Tibial artery (tissue), 4 donors: ENCODE data around the gene ZNF74.
A peak's percentile ranks its signal among the peaks of the same experiment; 100 is the strongest.

ENCODE experiments used
- DNase-seq, 2 donors: peaks; one replicate each; pipeline ENCODE4 v3.0.0-alpha.2; 2019
- H3K27ac ChIP-seq, 2 donors: fragments of 200-600 bp; sonication (generic) in 1 of 2; 1 replicate in 1 of 2; 2 replicates in 1 of 2; pipeline ENCODE4 v1.5.1; 2018 to 2019; ENCODE audit warnings: mild to moderate bottlenecking in 1 of 2
- H3K27me3 ChIP-seq, 2 donors: fragments of 200-600 bp; sonication (generic) in 1 of 2; one replicate each; pipeline versions ENCODE4 v1.5.1 to v1.6.0; 2016 to 2019
- H3K36me3 ChIP-seq, 3 donors: fragments of 200-600 bp; sonication (generic) in 2 of 3; one replicate each; pipeline ENCODE4 v1.5.1; 2016 to 2019; ENCODE audit warnings: mild to moderate bottlenecking in 2 of 3
- H3K4me1 ChIP-seq, 4 donors: fragments of 200-600 bp; sonication (generic) in 2 of 4; 1 replicate in 3 of 4; 2 replicates in 1 of 4; pipeline ENCODE4 v1.5.1; 2016 to 2019
- H3K4me3 ChIP-seq, 2 donors: fragments of 200-600 bp; sonication (generic) in 1 of 2; 1 replicate in 1 of 2; 2 replicates in 1 of 2; pipeline ENCODE4 v1.5.1; 2018 to 2019; ENCODE audit warnings: mild to moderate bottlenecking in 2 of 2
- H3K9me3 ChIP-seq, 3 donors: fragments of 200-600 bp; sonication (generic) in 1 of 3; one replicate each; pipeline ENCODE4 v1.5.1; 2016 to 2019
- intact Hi-C: fragments of 100-400 bp; cut with DNase I; formaldehyde crosslinking; loops from one replicate; pipeline ENCODE4 v1.15.0; 2023; ENCODE audit warnings: low total_unique reads
- TF ChIP-seq, protein P1 (sequence below), 2 experiments: fragments of 200-600 bp in 1 of 2; fragments of 450-650 bp in 1 of 2; IDR thresholded peaks; one replicate each; pipeline ENCODE4 v1.5.1; 2017 to 2019; ENCODE audit warnings: antibody characterized with exemption in 2 of 2, mild to moderate bottlenecking in 1 of 2, moderate library complexity in 1 of 2

Gene ZNF74

DNA sequence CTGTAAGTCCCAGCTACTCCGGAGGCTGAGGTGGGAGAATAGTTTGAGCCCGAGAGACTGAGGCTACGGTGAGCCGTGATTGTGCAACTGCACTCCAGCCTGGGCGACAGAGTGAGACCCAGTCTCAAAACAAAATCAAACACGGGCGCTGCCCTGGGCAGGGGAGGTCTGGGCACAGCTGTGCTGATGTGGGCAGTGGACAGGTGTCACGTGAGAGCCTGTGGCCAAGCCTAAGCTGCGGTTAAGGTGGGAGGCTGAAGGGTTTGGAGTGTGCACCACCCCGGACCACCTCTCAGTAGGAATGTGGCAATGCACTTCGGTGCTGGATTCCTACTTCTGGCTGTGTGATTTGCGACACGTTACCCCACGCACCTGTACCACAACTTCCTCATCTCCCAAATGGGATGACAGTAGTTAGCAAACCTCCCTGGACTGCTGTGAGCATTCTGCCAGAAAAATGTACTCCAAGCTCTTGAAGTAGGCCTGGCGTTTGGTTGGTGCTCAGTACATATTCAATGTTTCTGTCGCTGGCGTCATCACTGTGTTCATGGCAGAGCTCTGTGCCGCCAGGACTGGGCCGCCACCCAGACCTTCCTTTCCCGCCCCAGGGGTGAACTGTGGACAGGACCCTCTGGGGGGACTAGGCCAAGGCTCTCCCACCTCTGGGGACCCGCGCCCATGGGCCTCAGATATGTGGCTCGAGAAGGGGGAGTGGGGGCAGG is 807 bp upstream of the ZNF74 start:
- Histone ChIP-seq H3K27ac (peak overlapping the region; percentile 77 to 84), H3K27me3 (no peaks in the 10 kb centered on the region), H3K4me3 (peak overlapping the region; percentile 80 to 94), H3K9me3 (no peaks in the 10 kb centered on the region), H3K4me1 (peaks cover 0 to 24% (median 15%) of the 10 kb centered on the region in 4 donors), H3K36me3 (no peaks in the 10 kb centered on the region)
- DNase-seq, result no peak
- TF ChIP-seq, protein P1, sequence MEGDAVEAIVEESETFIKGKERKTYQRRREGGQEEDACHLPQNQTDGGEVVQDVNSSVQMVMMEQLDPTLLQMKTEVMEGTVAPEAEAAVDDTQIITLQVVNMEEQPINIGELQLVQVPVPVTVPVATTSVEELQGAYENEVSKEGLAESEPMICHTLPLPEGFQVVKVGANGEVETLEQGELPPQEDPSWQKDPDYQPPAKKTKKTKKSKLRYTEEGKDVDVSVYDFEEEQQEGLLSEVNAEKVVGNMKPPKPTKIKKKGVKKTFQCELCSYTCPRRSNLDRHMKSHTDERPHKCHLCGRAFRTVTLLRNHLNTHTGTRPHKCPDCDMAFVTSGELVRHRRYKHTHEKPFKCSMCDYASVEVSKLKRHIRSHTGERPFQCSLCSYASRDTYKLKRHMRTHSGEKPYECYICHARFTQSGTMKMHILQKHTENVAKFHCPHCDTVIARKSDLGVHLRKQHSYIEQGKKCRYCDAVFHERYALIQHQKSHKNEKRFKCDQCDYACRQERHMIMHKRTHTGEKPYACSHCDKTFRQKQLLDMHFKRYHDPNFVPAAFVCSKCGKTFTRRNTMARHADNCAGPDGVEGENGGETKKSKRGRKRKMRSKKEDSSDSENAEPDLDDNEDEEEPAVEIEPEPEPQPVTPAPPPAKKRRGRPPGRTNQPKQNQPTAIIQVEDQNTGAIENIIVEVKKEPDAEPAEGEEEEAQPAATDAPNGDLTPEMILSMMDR (IDR thresholded peaks at IDR 0.05), result no peak
- intact Hi-C loops, result no loop called here

DNA sequence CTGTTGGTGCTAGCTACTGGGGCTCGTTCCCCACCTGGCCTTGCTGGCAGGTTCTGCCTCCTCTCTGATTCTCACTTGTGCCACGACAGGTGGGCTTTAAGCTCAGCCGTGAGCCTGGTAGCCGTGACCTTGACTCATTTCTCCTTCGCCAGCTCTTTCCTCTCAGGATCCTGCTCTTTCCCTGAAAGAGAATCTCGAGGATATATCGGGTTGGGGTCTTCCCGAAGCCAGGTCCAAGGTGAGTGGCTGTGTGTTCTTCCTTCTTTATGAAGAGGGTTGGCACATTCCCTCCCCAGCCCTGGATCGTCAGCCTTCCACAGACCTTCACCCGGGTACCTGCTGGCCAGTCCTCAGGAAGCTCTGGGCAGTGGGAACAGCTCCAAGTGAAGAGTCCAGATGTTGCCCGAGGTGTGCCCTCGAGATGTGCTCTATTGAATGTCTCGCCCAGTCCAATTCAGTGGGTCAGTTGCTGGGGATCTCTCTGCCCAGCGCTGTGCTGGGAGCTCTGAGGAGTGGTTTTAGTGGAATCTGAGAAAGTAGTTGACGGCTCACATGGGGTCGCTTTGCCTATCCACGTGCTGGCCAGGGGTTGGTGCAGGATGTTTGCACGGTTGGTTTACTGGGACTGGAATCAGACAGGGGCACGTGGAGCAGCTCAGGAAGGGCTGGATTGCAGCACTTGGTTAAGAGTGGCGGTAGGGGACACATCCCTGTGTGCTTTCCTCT is 1.4 kb downstream of the ZNF74 start:
- TF ChIP-seq, protein P1 (IDR thresholded peaks at IDR 0.05), result no peak
- DNase-seq, result peak in 1 of 2 donors; percentile 56
- Histone ChIP-seq H3K27ac (no peak overlapping the region), H3K4me1 (peaks cover 0 to 24% (median 15%) of the 10 kb centered on the region in 4 donors), H3K9me3 (no peaks in the 10 kb centered on the region), H3K27me3 (no peaks in the 10 kb centered on the region), H3K4me3 (no peak overlapping the region), H3K36me3 (no peaks in the 10 kb centered on the region)
- intact Hi-C loops, result no loop called here

DNA sequence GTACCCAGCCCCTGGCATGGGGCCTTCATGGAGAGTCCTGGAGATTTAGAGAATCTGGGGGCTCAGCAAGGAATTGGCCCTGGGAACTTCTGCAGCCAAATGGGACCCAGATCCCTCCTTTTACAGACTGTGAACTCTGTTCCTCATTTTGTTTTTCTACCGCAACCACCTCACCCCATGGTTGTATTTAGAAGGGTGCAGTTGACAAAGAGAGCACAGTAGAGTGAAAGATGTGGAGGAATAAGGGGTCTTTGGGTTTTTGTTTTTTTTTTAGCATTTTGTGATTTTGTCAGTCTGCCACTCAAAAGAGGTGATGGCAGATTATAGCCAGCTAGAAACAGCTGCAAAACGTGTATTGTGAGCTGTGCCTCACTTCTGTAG is 1.9 kb downstream of the ZNF74 start:
- intact Hi-C loops, result no loop called here
- Histone ChIP-seq H3K27ac (no peak overlapping the region), H3K36me3 (no peaks in the 10 kb centered on the region), H3K4me3 (no peak overlapping the region), H3K9me3 (no peaks in the 10 kb centered on the region), H3K4me1 (peaks cover 0 to 24% (median 15%) of the 10 kb centered on the region in 4 donors), H3K27me3 (no peaks in the 10 kb centered on the region)
- TF ChIP-seq, protein P1 (IDR thresholded peaks at IDR 0.05), result no peak
- no peak for DNase-seq

DNA sequence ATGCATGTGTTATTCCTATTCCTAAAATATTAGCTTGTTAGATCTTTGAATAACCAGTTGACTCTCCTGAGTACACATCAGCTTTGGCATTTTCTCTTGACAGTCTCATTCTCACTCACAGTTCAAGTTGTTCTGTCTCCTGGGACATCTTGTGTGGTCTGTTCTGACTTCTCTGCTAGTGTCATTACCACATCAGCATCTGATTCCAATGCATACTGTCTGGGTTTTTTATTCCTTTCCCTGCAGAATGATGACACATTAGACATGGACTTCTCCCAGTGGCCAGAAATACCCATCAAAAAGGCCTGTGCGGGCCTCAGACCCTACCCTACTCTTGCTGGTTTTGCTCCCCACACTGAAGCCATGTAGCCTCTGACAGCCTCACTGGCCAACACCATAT is 2.7 kb downstream of the ZNF74 start:
- DNase-seq, result no peak
- intact Hi-C loops, result no loop called here
- H3K9me3 ChIP-seq, result no peaks in the 10 kb centered on the region
- H3K27ac ChIP-seq, result no peak overlapping the region
- H3K4me3 ChIP-seq, result no peak overlapping the region
- peaks cover 0 to 24% (median 15%) of the 10 kb centered on the region in 4 donors for H3K4me1 ChIP-seq
- H3K27me3 ChIP-seq, result no peaks in the 10 kb centered on the region
- peaks cover 0 to 6% (median 4%) of the 10 kb centered on the region in 3 donors for H3K36me3 ChIP-seq
- TF ChIP-seq, protein P1 (IDR thresholded peaks at IDR 0.05), result no peak

DNA sequence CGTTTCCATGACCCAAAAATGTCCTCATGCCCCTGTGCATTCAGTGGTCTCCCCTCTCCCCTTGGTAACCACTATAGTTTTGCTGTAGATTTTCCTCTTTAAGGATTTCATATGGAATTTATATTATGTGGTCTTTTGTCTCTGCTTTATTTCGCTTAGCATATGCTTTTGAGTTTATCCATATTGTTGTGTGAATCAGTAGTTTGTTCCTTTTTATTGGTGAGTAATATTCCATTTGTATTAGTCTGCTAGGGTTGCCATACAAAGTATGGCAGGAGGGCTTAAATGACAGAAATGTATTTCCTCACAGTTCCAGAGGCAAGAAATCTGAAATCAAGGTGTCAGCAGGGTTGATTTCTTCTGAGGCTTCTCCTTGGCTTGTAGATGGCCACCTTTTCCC is 3.5 kb downstream of the ZNF74 start:
- Histone ChIP-seq H3K4me1 (peaks cover 0 to 24% (median 15%) of the 10 kb centered on the region in 4 donors), H3K4me3 (no peak overlapping the region), H3K36me3 (peaks cover 0 to 8% (median 4%) of the 10 kb centered on the region in 3 donors), H3K27ac (no peak overlapping the region), H3K27me3 (no peaks in the 10 kb centered on the region), H3K9me3 (no peaks in the 10 kb centered on the region)
- DNase-seq, result no peak
- intact Hi-C loops, result no loop called here
- TF ChIP-seq, protein P1 (IDR thresholded peaks at IDR 0.05), result no peak
